Suprapubic skin (tissue), 4 donors: ENCODE data around the gene POU3F2. TPM values are rescaled to one million over a fixed set of nuclear protein-coding genes. Genes with fewer than 3 reads are reported as not detected.

ENCODE experiments used
- DNase-seq, 2 donors: peaks; one replicate each; pipeline ENCODE4 v3.0.0-alpha.2; 2019; ENCODE audit warnings: low spot score in 2 of 2
- H3K27ac ChIP-seq: fragments of 200-600 bp; sonication (generic); one replicate; pipeline ENCODE4 v1.5.1; 2019
- H3K27me3 ChIP-seq: fragments of 200-600 bp; sonication (generic); one replicate; pipeline ENCODE4 v1.5.1; 2019
- H3K36me3 ChIP-seq: fragments of 200-600 bp; sonication (generic); one replicate; pipeline ENCODE4 v1.5.1; 2019
- H3K4me1 ChIP-seq: fragments of 200-600 bp; sonication (generic); one replicate; pipeline ENCODE4 v1.5.1; 2019
- H3K4me3 ChIP-seq: fragments of 200-600 bp; sonication (generic); one replicate; pipeline ENCODE4 v1.5.1; 2019; ENCODE audit warnings: mild to moderate bottlenecking
- H3K9me3 ChIP-seq: fragments of 200-600 bp; sonication (generic); one replicate; pipeline ENCODE4 v1.5.1; 2019
- EP300 ChIP-seq: sonication (generic); formaldehyde crosslinking; IDR thresholded peaks from one replicate; pipeline ENCODE4 v1.6.1; 2017; ENCODE audit warnings: antibody characterized with exemption
- POLR2A ChIP-seq, 2 donors: fragments of 450-650 bp; IDR thresholded peaks; one replicate each; pipeline ENCODE4 v1.6.1; 2017; ENCODE audit warnings: antibody characterized with exemption in 2 of 2, mild to moderate bottlenecking in 2 of 2, moderate library complexity in 2 of 2
- POLR2AphosphoS5 ChIP-seq, 3 donors: sonication (generic); formaldehyde crosslinking; IDR thresholded peaks; one replicate each; pipeline ENCODE4 v1.6.1; 2017; ENCODE audit warnings: antibody characterized with exemption in 3 of 3
- WGBS: methylation state at CpG from one replicate; pipeline ENCODE4 v1.1.5; 2018; 5-methylcytosine and 5-hydroxymethylcytosine counted together
- total RNA-seq, 4 donors: library from RNA; depleted of rRNA; stranded (reverse); fragments of >200 nt; gene quantifications; one replicate each; pipeline ENCODE4 v1.1.0, GENCODE V29; 2016
- TF ChIP-seq, protein P1 (sequence below), 2 donors: fragments of 200-600 bp in 1 of 2; fragments of 450-650 bp in 1 of 2; sonication (generic) in 1 of 2; IDR thresholded peaks; one replicate each; pipeline ENCODE4 v1.5.1; 2016 to 2019; ENCODE audit warnings: antibody characterized with exemption in 2 of 2, mild to moderate bottlenecking in 1 of 2, moderate library complexity in 1 of 2

Gene POU3F2
- total RNA-seq, 4 donors from 2014 or later: not detected

DNA sequence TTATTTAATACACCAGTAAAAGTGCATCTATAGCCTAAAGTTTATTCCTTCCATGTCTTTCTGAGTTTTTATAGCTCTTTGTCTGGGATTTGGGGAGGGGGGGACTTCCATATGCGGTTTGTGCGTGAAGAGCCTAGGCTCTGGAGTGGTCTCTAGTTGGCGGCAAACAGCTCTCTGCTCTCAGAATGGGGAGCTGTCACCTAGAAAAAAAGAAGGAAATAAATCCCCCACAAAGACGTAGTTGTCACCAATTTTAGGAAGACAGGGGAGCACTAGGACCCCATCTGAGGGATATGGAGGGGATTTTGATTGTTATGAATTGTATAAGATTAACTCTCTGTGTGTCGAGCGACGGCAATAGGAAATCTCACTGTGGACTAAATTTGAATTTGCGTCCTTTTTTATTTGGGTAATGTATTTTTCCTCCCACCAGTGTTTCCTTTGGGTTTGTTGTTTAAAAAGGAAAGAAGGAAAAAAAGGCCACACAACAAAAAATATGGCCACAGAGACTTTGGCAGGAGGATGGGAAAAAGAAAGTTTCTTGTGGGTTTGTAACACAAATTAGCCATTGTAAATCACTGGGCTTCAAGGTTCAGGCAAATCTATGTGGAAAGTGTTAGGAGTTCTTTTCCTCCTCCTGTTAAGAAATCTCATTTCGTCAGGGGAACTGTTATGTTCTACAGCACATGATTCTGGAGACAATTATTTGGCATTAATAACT lies 7.4 kb downstream of the POU3F2 start:
- H3K4me3 ChIP-seq: no peak overlapping the region
- DNase-seq: no peak
- no peaks in the 10 kb centered on the region for H3K9me3 ChIP-seq
- peaks cover 23% of the 10 kb centered on the region for H3K4me1 ChIP-seq
- H3K36me3 ChIP-seq: no peaks in the 10 kb centered on the region
- TF ChIP-seq, protein P1, sequence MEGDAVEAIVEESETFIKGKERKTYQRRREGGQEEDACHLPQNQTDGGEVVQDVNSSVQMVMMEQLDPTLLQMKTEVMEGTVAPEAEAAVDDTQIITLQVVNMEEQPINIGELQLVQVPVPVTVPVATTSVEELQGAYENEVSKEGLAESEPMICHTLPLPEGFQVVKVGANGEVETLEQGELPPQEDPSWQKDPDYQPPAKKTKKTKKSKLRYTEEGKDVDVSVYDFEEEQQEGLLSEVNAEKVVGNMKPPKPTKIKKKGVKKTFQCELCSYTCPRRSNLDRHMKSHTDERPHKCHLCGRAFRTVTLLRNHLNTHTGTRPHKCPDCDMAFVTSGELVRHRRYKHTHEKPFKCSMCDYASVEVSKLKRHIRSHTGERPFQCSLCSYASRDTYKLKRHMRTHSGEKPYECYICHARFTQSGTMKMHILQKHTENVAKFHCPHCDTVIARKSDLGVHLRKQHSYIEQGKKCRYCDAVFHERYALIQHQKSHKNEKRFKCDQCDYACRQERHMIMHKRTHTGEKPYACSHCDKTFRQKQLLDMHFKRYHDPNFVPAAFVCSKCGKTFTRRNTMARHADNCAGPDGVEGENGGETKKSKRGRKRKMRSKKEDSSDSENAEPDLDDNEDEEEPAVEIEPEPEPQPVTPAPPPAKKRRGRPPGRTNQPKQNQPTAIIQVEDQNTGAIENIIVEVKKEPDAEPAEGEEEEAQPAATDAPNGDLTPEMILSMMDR (IDR thresholded peaks at IDR 0.05): no peak
- TF ChIP-seq POLR2AphosphoS5 (IDR thresholded peaks at IDR 0.05) (no peak), EP300 (no peak), POLR2A (IDR thresholded peaks at IDR 0.05) (no peak)
- no peak overlapping the region for H3K27ac ChIP-seq
- 51% methylated on average over 9 of the region's 9 CpGs for WGBS
- H3K27me3 ChIP-seq: peaks cover 100% of the 10 kb centered on the region

DNA sequence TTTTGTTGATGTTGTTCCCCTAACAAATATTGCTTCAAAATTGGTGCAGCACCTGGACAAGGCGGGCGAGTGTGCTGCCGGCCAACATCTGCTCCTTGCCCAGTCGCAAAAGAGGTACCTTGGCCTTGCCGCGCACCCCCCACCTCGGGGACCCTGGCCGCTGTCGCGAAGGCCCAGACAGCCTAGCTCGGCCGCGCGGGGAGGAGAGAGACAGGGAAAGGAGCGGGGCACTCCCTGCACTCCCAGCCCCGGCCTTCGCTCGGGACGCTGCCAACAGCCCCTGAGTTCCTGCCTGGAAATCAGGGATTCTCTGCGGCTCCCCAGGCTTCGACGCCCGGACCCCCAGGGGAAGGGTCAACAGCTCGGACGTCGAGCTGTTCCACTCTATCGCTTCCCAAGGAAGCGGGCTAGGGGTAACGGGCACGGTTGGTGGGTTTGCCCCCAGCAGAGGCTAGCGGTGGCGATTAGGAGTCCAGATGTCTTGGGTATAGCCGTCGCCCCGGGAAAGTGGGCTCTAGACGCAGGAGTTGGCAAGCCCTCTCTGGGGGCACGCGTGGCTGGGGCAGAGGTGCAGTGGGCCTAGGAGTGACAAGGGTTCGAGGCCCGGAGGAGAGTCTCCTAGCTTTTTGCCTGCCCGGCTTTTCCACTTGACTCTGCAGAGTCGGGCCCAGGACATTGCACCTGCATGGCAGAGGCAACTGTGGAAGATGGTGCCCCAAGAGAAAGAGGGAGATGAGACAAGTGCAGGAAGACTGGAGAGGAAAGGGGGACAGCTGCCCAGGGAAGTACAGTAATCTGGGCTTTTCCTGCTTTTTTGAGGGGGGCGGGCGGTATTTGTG lies 8.2 kb downstream of the POU3F2 start:
- TF ChIP-seq EP300: no peak
- no peak for TF ChIP-seq POLR2AphosphoS5 (IDR thresholded peaks at IDR 0.05)
- TF ChIP-seq POLR2A (IDR thresholded peaks at IDR 0.05): no peak
- TF ChIP-seq, protein P1 (IDR thresholded peaks at IDR 0.05): no peak
- DNase-seq: no peak
- H3K4me3 ChIP-seq: no peak overlapping the region
- 48% methylated on average over 14 of the region's 44 CpGs for WGBS
- H3K36me3 ChIP-seq: no peaks in the 10 kb centered on the region
- H3K9me3 ChIP-seq: no peaks in the 10 kb centered on the region
- peaks cover 100% of the 10 kb centered on the region for H3K27me3 ChIP-seq
- H3K27ac ChIP-seq: no peak overlapping the region
- peaks cover 26% of the 10 kb centered on the region for H3K4me1 ChIP-seq

DNA sequence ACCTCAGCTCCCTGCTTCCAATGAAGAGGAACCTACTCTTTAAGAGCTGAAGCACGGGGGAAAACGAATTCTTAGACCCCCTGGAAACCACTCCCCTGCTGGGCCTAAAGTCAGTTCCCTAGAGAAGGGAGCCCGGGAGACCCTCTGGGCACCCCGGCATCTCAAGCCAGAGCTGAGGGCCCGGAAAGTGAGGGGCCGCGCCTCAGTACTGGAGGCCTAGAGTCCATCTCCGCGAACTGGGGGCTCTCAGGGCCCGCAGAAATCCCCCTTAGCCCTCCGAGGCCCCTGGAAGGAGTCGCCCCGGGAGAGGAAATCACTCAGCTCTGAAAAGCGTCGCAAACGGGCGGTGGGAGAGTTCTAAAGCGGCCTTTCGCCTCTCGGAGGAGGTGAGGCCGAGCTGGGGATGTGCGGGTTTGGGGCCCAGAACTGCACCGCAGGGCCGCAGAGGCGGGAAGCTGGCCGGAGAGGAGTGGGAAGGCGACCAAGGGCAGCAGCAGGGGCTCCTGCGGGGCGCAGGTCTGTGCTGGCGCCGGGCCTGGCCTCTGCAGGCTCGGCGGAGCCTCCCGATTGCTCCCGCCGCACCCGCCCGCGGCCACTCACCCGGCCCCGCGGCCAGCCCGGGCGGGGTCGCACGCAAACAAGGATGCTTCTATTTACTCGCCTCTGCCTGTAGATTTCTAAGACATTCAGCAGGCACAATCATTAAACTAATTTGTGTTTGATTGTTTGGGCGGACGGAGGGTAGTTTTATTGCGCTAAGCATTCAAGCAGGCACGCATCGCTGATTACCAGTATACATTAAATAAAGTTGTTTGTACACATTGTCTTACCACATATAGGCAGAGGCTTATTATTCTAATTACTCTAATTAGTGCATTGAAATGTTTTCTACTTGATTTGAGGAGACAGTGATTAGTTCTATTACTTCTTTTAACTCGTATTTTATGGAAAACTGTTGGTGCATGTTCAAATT lies 9.2 kb downstream of the POU3F2 start:
- no peaks in the 10 kb centered on the region for H3K9me3 ChIP-seq
- TF ChIP-seq POLR2AphosphoS5 (IDR thresholded peaks at IDR 0.05) (no peak), POLR2A (IDR thresholded peaks at IDR 0.05) (no peak), EP300 (no peak)
- TF ChIP-seq, protein P1 (IDR thresholded peaks at IDR 0.05): no peak
- WGBS: 40% methylated on average over 35 of the region's 53 CpGs
- no peak for DNase-seq
- peaks cover 35% of the 10 kb centered on the region for H3K4me1 ChIP-seq
- H3K27me3 ChIP-seq: peaks cover 100% of the 10 kb centered on the region
- H3K27ac ChIP-seq: no peak overlapping the region
- no peaks in the 10 kb centered on the region for H3K36me3 ChIP-seq
- H3K4me3 ChIP-seq: no peak overlapping the region

DNA sequence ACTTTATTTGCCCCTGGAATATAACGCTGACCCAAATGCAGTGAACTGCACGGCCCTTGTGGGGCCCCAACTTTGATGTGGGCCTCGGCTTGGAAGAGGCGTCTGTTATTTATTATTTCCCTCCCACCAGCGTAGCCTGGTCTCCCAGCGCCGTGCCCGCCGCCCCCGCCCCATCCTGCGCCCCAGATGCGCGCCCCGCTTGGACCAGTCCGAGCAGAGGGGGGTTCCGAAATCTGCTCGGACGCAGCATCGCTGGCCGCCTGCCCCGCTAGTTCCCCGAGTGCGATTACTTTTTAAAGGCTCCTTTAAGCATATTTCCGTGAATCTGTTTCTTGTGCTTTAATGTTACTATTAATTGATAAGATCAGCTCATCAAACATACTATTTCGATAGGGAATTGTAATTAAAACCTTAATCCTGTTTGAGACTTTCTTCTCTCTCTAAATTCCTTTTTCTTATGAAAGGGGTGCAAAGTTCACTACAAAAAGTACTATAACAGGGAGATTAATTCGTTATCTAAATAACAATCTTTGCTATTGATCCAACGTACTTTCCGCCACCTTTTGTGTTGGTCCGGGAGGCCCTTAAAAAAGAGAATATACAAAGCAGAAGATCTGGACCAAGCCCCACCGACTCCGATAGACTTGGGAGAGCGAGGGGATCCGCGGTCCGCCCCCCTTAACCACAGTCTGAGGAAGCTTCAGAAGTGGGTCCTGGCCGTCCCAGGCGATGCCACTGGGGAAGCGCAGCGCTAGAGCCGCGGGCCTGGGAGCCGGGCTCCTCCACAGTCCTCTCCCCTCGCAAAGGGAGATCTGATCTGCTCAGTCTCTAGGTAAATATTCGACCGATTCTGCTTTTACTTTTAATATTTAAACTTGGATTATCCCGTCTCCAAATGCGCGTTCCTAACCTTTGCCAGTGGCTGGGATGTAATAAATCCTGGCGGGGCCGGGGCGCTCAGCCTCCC lies 10.2 kb downstream of the POU3F2 start:
- no peak for DNase-seq
- H3K9me3 ChIP-seq: no peaks in the 10 kb centered on the region
- H3K4me1 ChIP-seq: peaks cover 35% of the 10 kb centered on the region
- TF ChIP-seq, protein P1 (IDR thresholded peaks at IDR 0.05): no peak
- TF ChIP-seq EP300 (no peak), POLR2AphosphoS5 (IDR thresholded peaks at IDR 0.05) (no peak), POLR2A (IDR thresholded peaks at IDR 0.05) (no peak)
- WGBS: 13% methylated on average over 40 of the region's 51 CpGs
- H3K27me3 ChIP-seq: peaks cover 100% of the 10 kb centered on the region
- no peak overlapping the region for H3K27ac ChIP-seq
- H3K36me3 ChIP-seq: no peaks in the 10 kb centered on the region
- peak overlapping the region; percentile 40 for H3K4me3 ChIP-seq
